Measurements from ENCODE around the gene TLN1.

- TF ChIP-seq CTCF (IDR thresholded peaks at IDR 0.05) = no peak
- TF ChIP-seq ZFX (IDR thresholded peaks at IDR 0.05; ENCODE audit: borderline replicate concordance) = no peak
These were observed 73.1 kb downstream of the TLN1 start for GRCh38 chr9:35658968-35659220.

Measured in 22Rv1 (cell line).